NCI-H526 (cell line): ENCODE data around the gene HSP90AB1.

Experiments used
- DNase-seq, 2 experiments: peaks; one replicate each; lab custom pipeline; 2025; lab: John Stamatoyannopoulos, UW

Gene HSP90AB1

GRCh38 chr6:44246663-44247337 lies at the start of gene HSP90AB1:
TSS of gene HSP90AB1 (plus strand) at chr6:44247101. CDS start at chr6:44248630, 1,529 bp downstream.
- DNase-seq = peak; percentile 97 to 99

DNA sequence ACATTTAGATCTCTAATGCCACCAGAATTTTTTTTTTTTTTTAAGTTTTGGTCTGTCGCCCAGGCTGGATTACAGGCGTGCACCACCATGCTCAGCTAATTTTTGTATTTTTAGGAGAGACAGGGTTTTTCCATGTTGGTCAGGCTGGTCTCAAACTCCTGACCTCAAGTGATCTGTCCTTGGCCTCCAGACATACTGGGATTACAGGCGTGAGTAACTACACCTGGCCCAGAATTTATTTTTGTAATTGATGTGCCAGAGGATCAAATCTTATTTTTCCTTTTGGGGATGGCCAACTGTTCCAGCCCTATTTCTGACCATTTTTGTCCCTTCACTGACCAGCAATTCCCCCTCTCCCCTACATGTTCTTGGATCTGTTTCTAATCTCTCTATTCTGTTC lies 48.2 kb upstream of the HSP90AB1 start:
- no peak for DNase-seq

- no peak for DNase-seq
These were observed 47.0 kb upstream of the HSP90AB1 start for GRCh38 chr6:44199883-44200282.

DNA sequence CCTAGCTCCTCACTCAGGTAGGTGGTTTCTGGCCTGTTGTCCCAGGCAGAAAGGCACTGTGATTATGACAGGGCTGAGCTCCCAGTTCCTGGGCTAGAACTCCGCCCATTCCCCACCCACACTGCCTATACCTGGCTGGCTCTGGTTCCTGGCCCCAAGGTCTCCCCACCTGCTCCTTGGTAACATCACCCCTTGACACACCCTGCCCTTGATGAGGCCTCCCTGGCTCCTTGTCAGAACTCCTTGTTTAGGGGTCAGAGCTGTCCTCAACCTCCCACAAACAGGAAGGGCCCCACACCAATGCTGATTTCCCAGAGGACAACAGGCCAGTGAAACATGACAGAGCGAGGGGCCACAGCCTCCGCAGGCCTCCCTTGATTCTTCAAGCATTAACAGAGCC lies 45.7 kb upstream of the HSP90AB1 start:
- no peak for DNase-seq

DNA sequence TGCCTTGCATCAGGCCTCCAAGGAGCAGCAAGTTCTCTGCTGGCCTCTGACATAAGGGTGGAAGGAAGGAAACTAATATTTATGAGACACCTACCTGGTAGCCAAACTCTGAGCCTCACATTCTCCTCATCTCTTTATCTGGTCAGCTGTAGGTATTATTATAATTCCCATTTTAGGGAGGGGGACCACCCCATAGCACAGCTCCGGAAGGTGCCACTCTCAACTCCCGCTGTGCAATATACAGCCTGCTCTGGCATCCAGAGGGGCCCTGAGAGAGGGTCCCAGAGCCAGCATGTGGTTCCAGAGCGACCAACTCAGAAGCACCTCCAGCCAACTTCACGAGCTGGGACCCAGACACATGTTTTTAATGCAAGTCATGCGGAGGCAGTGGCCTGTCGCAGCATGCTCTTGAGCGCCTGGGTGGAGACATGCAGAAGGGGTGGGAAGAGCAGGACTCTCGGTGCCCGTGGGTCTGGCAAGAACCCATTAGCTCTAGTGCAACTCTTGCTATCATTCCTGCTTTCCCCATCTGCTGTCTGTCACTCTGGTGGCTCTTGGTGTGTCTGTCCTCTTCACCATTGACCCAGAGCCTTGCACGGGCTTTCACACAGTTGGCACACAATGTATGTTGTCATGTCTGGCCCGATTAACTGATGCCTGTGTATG lies 45.1 kb upstream of the HSP90AB1 start:
- DNase-seq = no peak

GRCh38 chr6:44202332-44202971 lies 44.4 kb upstream of the HSP90AB1 start:
- DNase-seq = no peak

- DNase-seq = no peak
These were observed 43.7 kb upstream of the HSP90AB1 start for GRCh38 chr6:44202972-44203750.

- no peak for DNase-seq
These were observed 42.9 kb upstream of the HSP90AB1 start for GRCh38 chr6:44203955-44204354.

- no peak for DNase-seq
These were observed 38.9 kb upstream of the HSP90AB1 start for GRCh38 chr6:44207966-44208365.

DNA sequence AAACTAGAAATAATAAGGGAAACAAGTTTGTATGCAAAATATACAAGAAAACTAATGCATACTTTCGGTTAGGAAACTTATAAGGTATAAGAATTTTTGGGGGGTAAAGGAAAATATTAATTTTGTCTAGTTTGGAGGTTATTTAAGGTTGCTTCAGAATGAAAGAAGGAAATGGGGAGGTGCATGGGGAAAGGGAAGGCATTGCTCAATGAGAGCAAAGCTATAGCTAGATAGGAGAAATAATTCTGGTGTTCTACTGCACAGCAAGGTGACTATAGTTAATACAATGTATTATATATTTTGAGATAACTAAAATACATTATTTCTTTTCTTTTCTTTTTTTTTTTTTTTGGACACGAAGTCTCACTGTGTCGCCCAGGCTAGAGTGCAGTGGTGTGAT lies 35.6 kb upstream of the HSP90AB1 start:
- no peak for DNase-seq

DNA sequence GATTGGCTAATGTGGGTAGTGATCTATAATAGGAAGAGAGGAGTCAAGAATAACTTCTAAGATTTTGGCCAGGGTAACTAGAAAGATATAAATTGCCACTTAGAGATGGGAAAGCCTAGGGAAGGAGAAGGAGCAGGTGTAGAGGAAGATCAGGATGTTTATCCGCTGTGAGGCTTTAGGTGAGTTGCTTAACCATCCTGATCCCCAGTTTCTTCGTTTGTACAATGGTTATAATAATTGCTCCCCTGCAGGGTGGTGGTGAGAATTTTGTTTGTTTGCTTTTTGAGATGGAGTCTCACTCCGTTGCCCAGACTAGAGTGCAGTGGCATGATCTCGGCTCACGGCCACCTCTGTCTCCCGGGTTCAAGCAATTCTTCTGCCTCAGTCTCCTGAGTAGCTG lies 32.6 kb upstream of the HSP90AB1 start:
- DNase-seq = no peak

- peak; percentile 51 to 82 for DNase-seq
These were observed 30.1 kb upstream of the HSP90AB1 start, which contains the start of gene MYMX for GRCh38 chr6:44216677-44217331. TSS of gene MYMX (plus strand) at chr6:44216926. CDS start at chr6:44217472, 546 bp downstream.

- peak; percentile 31 to 65 for DNase-seq
These were observed 29.4 kb upstream of the HSP90AB1 start for GRCh38 chr6:44217332-44218143.

GRCh38 chr6:44219053-44219814 lies 27.7 kb upstream of the HSP90AB1 start:
- DNase-seq = peak; percentile 97 to 98

DNA sequence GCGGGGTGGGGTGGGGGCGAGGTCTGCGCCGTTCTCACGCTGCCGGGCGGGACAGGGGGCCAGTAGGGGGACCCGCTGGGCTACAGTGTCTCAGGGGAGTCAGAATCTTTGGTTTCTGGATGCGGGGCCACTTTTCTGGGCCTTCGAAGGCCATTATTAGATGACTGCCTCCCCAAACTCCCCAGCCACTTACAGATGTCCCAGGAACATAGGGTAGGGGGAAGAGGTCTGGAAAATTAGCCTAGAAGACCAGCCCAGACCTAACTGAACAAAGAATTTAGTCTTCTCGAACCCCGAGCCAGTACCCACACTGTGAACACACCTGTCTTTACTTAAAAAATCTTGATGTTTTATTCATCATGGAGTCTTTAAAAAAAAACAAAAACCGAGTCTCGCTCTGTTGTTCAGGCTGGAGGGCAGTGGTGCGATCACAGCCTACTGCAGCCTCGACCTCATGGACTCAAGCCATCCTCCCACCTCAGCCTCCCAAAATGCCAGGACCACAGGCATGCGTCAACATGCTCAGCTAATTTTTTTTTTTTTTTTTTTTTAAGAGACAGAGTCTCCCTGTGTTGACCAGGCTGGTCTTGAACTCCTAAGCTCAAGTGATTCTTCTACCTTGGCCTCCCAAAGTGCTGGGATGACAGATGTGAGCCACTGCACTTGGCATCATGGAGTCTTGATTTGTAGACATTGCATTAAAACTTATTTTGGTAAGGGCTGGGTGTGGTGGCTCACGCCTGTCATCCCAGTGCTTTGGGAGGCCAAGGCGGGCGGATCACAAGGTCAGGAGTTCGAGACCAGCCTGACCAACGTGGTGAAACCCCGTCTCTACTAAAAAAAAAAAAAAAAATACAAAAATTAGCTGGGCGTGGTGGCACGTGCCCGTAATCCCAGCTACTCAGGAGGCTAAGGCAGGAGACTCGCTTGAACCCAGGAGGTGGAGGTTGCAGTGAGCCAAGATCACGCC lies 26.8 kb upstream of the HSP90AB1 start:
- peak in 1 of 2 experiments; percentile 48 for DNase-seq

GRCh38 chr6:44220913-44221290 lies 26.0 kb upstream of the HSP90AB1 start:
- DNase-seq = no peak

GRCh38 chr6:44221291-44221960 lies 25.5 kb upstream of the HSP90AB1 start:
- DNase-seq = peak; percentile 68 to 88

GRCh38 chr6:44221961-44222335 lies 25.0 kb upstream of the HSP90AB1 start:
- no peak for DNase-seq
